Left lung (tissue), 10 donors: ENCODE measurements around the gene NPS. TPM values are rescaled to one million over a fixed set of nuclear protein-coding genes. Genes with fewer than 3 reads are reported as not detected.

Experiments used
- ATAC-seq: fragments of 200-7000 bp; cut with Tn5 transposase; one replicate; pipeline ENCODE4 v1.9.1; 2020; ENCODE audit warnings: moderate library complexity
- DNase-seq, 4 donors: peaks; one replicate each; pipeline ENCODE4 v3.0.0-alpha.2; 2013 to 2020
- H3K27ac ChIP-seq, 2 donors: fragments of 200-600 bp; sonication (generic) in 1 of 2; one replicate each; pipeline versions ENCODE4 v1.5.0 to v1.8.0; 2020 to 2021
- H3K27me3 ChIP-seq, 2 donors: fragments of 200-600 bp; sonication (generic) in 1 of 2; one replicate each; pipeline versions ENCODE4 v1.5.0 to v1.8.0; 2020 to 2021
- H3K36me3 ChIP-seq, 2 donors: fragments of 200-600 bp; sonication (generic) in 1 of 2; one replicate each; pipeline versions ENCODE4 v1.5.0 to v1.8.0; 2020 to 2021
- H3K4me1 ChIP-seq, 2 donors: fragments of 200-600 bp; one replicate each; pipeline ENCODE4 v1.8.0; 2021
- H3K4me3 ChIP-seq, 2 donors: fragments of 200-600 bp; sonication (generic) in 1 of 2; one replicate each; pipeline versions ENCODE4 v1.5.0 to v1.8.0; 2020 to 2021; ENCODE audit warnings: mild to moderate bottlenecking in 1 of 2
- H3K9me3 ChIP-seq, 2 donors: fragments of 200-600 bp; sonication (generic) in 1 of 2; one replicate each; pipeline versions ENCODE4 v1.5.0 to v1.8.0; 2020 to 2021
- intact Hi-C, 2 donors: fragments of 100-400 bp; cut with DNase I; formaldehyde crosslinking; loops; one replicate each; pipeline versions ENCODE4 v1.11.2 to v1.14.2; 2022
- polyA plus RNA-seq, 6 donors: library from polyadenylated mRNA; unstranded; fragments of 120-200 nt; gene quantifications; one replicate each; pipeline ENCODE4 v1.2.1, GENCODE V29; 2013; ENCODE audit not compliant: insufficient read length in 6 of 6
- total RNA-seq, 2 donors: library from RNA; stranded (reverse); fragmentation: NEBNext Ultra II Directional; extraction: Animal tissue kit (Norgen Biotek cat#: 25700); gene quantifications; one replicate each; pipeline ENCODE4 v1.2.1, GENCODE V29; 2021
- TF ChIP-seq, protein P1 (sequence below), 2 donors: fragments of 200-600 bp; sonication (generic) in 1 of 2; IDR thresholded peaks; one replicate each; pipeline versions ENCODE4 v1.5.0 to v1.8.0; 2021; ENCODE audit warnings: antibody characterized with exemption in 2 of 2
- donor health status: DM: no; HTN: yes; CAD: no.
- donor health status: DM: no; HTN: no; CAD: no.

Gene NPS
- total and polyA plus RNA-seq, 8 donors: not detected

DNA sequence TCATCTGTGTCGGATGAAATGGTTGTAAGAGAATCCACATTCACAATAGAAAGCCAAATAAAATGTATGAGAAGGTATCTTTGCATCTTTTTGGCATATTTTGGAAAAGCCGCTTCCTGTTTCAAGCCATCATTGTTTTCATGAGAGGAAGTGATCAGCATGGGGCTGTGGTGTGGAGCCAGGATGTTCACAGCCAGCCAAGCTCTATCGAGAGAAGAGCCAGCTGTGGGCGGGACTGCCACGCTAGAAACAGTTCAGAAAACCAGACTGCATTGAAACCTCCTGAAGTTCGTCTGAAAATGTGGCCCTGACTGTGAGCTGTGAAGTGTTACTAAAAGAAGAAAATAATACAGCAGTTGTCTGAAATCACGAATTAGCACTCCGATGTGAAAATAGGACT, 21.2 kb upstream of the NPS start:
- H3K9me3 ChIP-seq: no peaks in the 10 kb centered on the region
- intact Hi-C loops: no loop called here
- H3K27ac ChIP-seq: no peak overlapping the region
- no peak overlapping the region for H3K4me3 ChIP-seq
- TF ChIP-seq, protein P1, sequence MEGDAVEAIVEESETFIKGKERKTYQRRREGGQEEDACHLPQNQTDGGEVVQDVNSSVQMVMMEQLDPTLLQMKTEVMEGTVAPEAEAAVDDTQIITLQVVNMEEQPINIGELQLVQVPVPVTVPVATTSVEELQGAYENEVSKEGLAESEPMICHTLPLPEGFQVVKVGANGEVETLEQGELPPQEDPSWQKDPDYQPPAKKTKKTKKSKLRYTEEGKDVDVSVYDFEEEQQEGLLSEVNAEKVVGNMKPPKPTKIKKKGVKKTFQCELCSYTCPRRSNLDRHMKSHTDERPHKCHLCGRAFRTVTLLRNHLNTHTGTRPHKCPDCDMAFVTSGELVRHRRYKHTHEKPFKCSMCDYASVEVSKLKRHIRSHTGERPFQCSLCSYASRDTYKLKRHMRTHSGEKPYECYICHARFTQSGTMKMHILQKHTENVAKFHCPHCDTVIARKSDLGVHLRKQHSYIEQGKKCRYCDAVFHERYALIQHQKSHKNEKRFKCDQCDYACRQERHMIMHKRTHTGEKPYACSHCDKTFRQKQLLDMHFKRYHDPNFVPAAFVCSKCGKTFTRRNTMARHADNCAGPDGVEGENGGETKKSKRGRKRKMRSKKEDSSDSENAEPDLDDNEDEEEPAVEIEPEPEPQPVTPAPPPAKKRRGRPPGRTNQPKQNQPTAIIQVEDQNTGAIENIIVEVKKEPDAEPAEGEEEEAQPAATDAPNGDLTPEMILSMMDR (IDR thresholded peaks at IDR 0.05): no peak
- peak; percentile 33 for ATAC-seq
- no peaks in the 10 kb centered on the region for H3K4me1 ChIP-seq
- no peaks in the 10 kb centered on the region for H3K27me3 ChIP-seq
- no peaks in the 10 kb centered on the region for H3K36me3 ChIP-seq
- DNase-seq: peak in 2 of 4 donors; percentile 14 to 39

DNA sequence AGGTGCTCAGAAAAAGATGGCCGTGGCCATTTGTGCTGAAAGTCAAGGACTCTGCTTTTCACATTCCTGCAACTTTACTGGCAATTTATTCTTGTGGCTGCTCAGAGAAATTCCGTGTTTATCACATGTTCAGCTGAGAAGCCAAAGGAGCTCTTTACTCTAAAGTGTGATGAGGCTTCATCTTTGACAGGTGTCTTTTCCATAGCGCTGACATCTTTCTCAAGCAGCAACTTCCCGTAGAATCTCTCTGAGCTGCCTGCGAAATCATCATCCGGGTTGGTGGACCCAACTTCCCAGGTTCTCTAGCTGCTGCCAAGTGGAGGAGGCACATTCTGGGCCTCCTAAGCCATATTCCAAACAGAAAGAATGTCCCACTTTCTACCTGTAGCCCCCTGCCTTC, 16.9 kb upstream of the NPS start:
- H3K9me3 ChIP-seq: no peaks in the 10 kb centered on the region
- TF ChIP-seq, protein P1 (IDR thresholded peaks at IDR 0.05): no peak
- intact Hi-C loops: no loop called here

DNA sequence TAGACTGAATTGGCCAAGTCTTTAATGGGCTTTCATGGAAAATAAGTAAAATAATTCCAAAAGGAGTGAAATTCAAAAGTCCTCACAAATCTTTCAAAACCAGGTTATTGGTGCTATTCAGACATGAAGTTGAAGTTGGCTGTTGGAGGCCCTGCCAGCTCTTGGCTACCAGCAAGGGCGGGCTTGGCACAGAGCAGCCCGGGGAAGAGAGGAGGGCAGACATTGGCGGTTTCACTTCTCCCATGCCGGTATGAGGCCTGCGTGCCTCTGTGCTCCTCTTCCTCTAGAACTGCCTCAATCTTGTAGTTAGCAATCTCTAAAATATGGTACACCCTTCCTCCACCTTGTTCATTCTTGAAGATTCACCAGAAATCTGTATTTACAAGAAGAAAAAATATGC, 16.4 kb upstream of the NPS start:
- Histone ChIP-seq H3K4me1 (no peaks in the 10 kb centered on the region), H3K36me3 (no peaks in the 10 kb centered on the region), H3K27ac (no peak overlapping the region), H3K27me3 (no peaks in the 10 kb centered on the region), H3K9me3 (no peaks in the 10 kb centered on the region), H3K4me3 (no peak overlapping the region)
- no peak for DNase-seq
- TF ChIP-seq, protein P1 (IDR thresholded peaks at IDR 0.05): no peak
- no peak for ATAC-seq
- intact Hi-C loops: no loop called here

More for the DNA sequence above, 16.9 kb upstream of the NPS start:
- no peaks in the 10 kb centered on the region for H3K36me3 ChIP-seq
- no peaks in the 10 kb centered on the region for H3K27me3 ChIP-seq
- DNase-seq (no peak), ATAC-seq (no peak)
- no peak overlapping the region for H3K27ac ChIP-seq
- no peaks in the 10 kb centered on the region for H3K4me1 ChIP-seq
- no peak overlapping the region for H3K4me3 ChIP-seq

DNA sequence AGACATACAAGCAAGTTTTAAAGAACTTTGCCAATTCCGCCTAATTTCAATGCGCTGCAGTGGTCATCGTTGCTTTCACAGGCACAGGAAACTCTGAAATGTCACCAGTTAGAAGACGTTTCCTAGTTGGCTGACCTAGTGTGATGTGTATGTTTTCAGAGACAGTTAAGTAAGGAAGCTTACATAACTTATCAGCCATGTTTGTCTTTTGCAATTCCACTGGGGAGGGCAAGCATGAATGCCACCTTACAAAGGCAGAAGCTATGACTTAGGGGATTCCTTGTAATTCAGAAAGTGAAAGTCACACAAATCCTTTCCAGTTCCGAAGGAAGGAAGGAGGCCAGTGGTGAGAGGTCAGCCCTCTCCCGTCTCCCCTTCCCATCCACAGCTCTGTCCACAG, 15.0 kb upstream of the NPS start:
- no peak for DNase-seq
- no peak overlapping the region for H3K27ac ChIP-seq

DNA sequence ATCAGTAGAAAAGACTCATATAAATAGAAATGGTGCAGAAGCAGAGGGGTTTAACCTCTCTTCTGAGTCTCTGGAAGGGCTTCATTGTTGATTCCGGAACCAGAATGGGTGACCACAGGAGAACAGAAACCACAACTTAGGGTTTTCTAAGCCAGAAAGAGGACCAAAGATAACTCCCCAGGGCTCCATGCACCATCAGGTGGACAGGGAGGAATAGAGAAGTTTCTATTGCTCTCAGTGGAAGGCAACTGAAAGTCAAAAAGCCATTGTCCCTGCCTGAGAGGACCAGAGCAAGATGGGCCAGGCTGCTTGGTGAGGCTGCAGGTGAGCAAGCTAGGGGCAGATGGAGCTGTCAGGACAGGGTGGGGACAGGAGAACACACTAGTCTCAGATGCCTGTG, 14.6 kb upstream of the NPS start:
- ATAC-seq (no peak), DNase-seq (no peak)
- H3K27me3 ChIP-seq: no peaks in the 10 kb centered on the region
- no peak overlapping the region for H3K4me3 ChIP-seq
- H3K9me3 ChIP-seq: no peaks in the 10 kb centered on the region
- no peaks in the 10 kb centered on the region for H3K36me3 ChIP-seq
- intact Hi-C loops: no loop called here
- H3K4me1 ChIP-seq: no peaks in the 10 kb centered on the region
- TF ChIP-seq, protein P1 (IDR thresholded peaks at IDR 0.05): no peak
- no peak overlapping the region for H3K27ac ChIP-seq

More for the DNA sequence above, 15.0 kb upstream of the NPS start:
- TF ChIP-seq, protein P1 (IDR thresholded peaks at IDR 0.05): no peak
- Histone ChIP-seq H3K4me3 (no peak overlapping the region), H3K36me3 (no peaks in the 10 kb centered on the region), H3K9me3 (no peaks in the 10 kb centered on the region), H3K4me1 (no peaks in the 10 kb centered on the region), H3K27me3 (no peaks in the 10 kb centered on the region)
- ATAC-seq: no peak
- intact Hi-C loops: no loop called here
